HCT116 (cell line): Measurements from ENCODE around the gene FNDC3B.

Source experiments
- CTCF ChIP-seq, 3 experiments: fragments of 200-600 bp in 1 of 3; sonication (generic) in 1 of 3; IDR thresholded peaks in 2 of 3; conservative IDR thresholded peaks in 1 of 3; 2 replicates each; pipeline ENCODE4 v1.5.1; 2012 to 2017; ENCODE audit warnings: low read depth in 2 of 3, low read length in 2 of 3, antibody characterized with exemption in 1 of 3, borderline replicate concordance in 1 of 3, control low read depth in 1 of 3, mild to moderate bottlenecking in 1 of 3, mixed read lengths in 1 of 3, mixed run types in 1 of 3, moderate library complexity in 1 of 3; ENCODE audit not compliant: insufficient read depth in 1 of 3
- POLR2AphosphoS5 ChIP-seq: IDR thresholded peaks from 2 replicates; pipeline ENCODE4 v1.6.1; 2011; ENCODE audit warnings: mild to moderate bottlenecking, low read depth, low read length, moderate library complexity
- ZFX ChIP-seq: fragments of 450-650 bp; IDR thresholded peaks from 2 replicates; pipeline ENCODE4 v1.6.1; 2017

- TF ChIP-seq CTCF (IDR thresholded peaks at IDR 0.05 in 2 of 3, conservative IDR thresholded peaks at IDR 0.05 in 1 of 3; ENCODE audit: borderline replicate concordance in 1 of 3, insufficient read depth in 1 of 3, low read depth in 2 of 3, low read length in 2 of 3) (no peak), POLR2AphosphoS5 (no peak), ZFX (no peak)
Observed at GRCh38 chr3:172229462-172229861, 190.1 kb downstream of the FNDC3B start.
